Esophagus muscularis mucosa (tissue), 4 donors: ENCODE data around the gene RETREG1. TPM values are rescaled to one million over a fixed set of nuclear protein-coding genes. Genes with fewer than 3 reads are reported as not detected.

Source experiments
- DNase-seq: peaks from one replicate; pipeline ENCODE4 v3.0.0-alpha.2; 2017; ENCODE audit errors: extremely low spot score
- H3K27ac ChIP-seq, 4 donors: fragments of 200-600 bp; sonication (generic); replicated peaks in 1 of 4; 1 replicate in 3 of 4; 2 replicates in 1 of 4; pipeline ENCODE4 v1.5.1; 2016 to 2019; ENCODE audit warnings: mild to moderate bottlenecking in 1 of 4
- H3K27me3 ChIP-seq, 4 donors: fragments of 200-600 bp; sonication (generic); one replicate each; pipeline versions ENCODE4 v1.5.1 to v1.6.0; 2016 to 2019
- H3K36me3 ChIP-seq, 4 donors: fragments of 200-600 bp; sonication (generic); one replicate each; pipeline ENCODE4 v1.5.1; 2016 to 2019
- H3K4me1 ChIP-seq, 4 donors: fragments of 200-600 bp; sonication (generic); one replicate each; pipeline ENCODE4 v1.5.1; 2016 to 2019
- H3K4me3 ChIP-seq, 4 donors: fragments of 200-600 bp; sonication (generic); 1 replicate in 2 of 4; 2 replicates in 2 of 4; pipeline ENCODE4 v1.5.1; 2016 to 2019; ENCODE audit warnings: mild to moderate bottlenecking in 4 of 4, moderate library complexity in 1 of 4
- H3K9me3 ChIP-seq, 4 donors: fragments of 200-600 bp; sonication (generic); 1 replicate in 3 of 4; 2 replicates in 1 of 4; pipeline ENCODE4 v1.5.1; 2016 to 2019
- EP300 ChIP-seq: sonication (generic); formaldehyde crosslinking; IDR thresholded peaks from one replicate; pipeline ENCODE4 v1.6.1; 2017; ENCODE audit warnings: antibody characterized with exemption
- POLR2A ChIP-seq: fragments of 450-650 bp; IDR thresholded peaks from one replicate; pipeline ENCODE4 v1.6.1; 2017; ENCODE audit warnings: antibody characterized with exemption, moderate library complexity, mild to moderate bottlenecking, low read depth
- POLR2AphosphoS5 ChIP-seq, 2 donors: sonication (generic); formaldehyde crosslinking; IDR thresholded peaks; one replicate each; pipeline ENCODE4 v1.6.1; 2017; ENCODE audit warnings: antibody characterized with exemption in 2 of 2
- WGBS: methylation state at CpG from one replicate; pipeline ENCODE4 v1.1.5; 2018; 5-methylcytosine and 5-hydroxymethylcytosine counted together
- intact Hi-C: fragments of 100-400 bp; cut with DNase I; formaldehyde crosslinking; loops from one replicate; pipeline ENCODE4 v1.15.1; 2023
- total RNA-seq, 4 donors: library from RNA; depleted of rRNA; stranded (reverse); fragments of >200 nt; gene quantifications; one replicate each; pipeline versions ENCODE4 v1.1.0 to v1.2.1, GENCODE V29; 2016
- TF ChIP-seq, protein P1 (sequence below), 3 experiments: fragments of 200-600 bp in 2 of 3; fragments of 450-650 bp in 1 of 3; sonication (generic) in 2 of 3; IDR thresholded peaks; one replicate each; pipeline ENCODE4 v1.5.1; 2017 to 2019; ENCODE audit warnings: antibody characterized with exemption in 3 of 3, mild to moderate bottlenecking in 2 of 3, moderate library complexity in 1 of 3

RETREG1 gene
- total RNA-seq, 4 donors from 2014 or later, result 7.5 to 13.0 (median 10.3) TPM

GRCh38 chr5:16550316-16550952 lies 66.4 kb downstream of the RETREG1 start:
- TF ChIP-seq POLR2A (no peak), EP300 (no peak), POLR2AphosphoS5 (IDR thresholded peaks at IDR 0.05) (no peak)
- TF ChIP-seq, protein P1, sequence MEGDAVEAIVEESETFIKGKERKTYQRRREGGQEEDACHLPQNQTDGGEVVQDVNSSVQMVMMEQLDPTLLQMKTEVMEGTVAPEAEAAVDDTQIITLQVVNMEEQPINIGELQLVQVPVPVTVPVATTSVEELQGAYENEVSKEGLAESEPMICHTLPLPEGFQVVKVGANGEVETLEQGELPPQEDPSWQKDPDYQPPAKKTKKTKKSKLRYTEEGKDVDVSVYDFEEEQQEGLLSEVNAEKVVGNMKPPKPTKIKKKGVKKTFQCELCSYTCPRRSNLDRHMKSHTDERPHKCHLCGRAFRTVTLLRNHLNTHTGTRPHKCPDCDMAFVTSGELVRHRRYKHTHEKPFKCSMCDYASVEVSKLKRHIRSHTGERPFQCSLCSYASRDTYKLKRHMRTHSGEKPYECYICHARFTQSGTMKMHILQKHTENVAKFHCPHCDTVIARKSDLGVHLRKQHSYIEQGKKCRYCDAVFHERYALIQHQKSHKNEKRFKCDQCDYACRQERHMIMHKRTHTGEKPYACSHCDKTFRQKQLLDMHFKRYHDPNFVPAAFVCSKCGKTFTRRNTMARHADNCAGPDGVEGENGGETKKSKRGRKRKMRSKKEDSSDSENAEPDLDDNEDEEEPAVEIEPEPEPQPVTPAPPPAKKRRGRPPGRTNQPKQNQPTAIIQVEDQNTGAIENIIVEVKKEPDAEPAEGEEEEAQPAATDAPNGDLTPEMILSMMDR (IDR thresholded peaks at IDR 0.05), result peak; percentile 17 to 57 (median 40)
- H3K4me3 ChIP-seq, result peak overlapping the region in 1 of 4 donors; percentile 5
- H3K9me3 ChIP-seq, result no peaks in the 10 kb centered on the region
- H3K27me3 ChIP-seq, result no peaks in the 10 kb centered on the region
- intact Hi-C loops, result loop anchor here (5.0 kb wide), 1 partner anchor 58 kb away; no protein-coding TSS in a partner anchor
- 77% methylated on average over 7 of the region's 7 CpGs for WGBS
- H3K27ac ChIP-seq, result no peak overlapping the region
- no peaks in the 10 kb centered on the region for H3K36me3 ChIP-seq
- DNase-seq, result no peak
- peaks cover 9 to 18% (median 11%) of the 10 kb centered on the region in 4 donors for H3K4me1 ChIP-seq

GRCh38 chr5:16549491-16550206 lies 67.1 kb downstream of the RETREG1 start:
- Histone ChIP-seq H3K27me3 (no peaks in the 10 kb centered on the region), H3K36me3 (no peaks in the 10 kb centered on the region), H3K4me3 (peak overlapping the region in 3 of 4 donors; percentile 1 to 14 (median 5)), H3K4me1 (peaks cover 9 to 18% (median 11%) of the 10 kb centered on the region in 4 donors), H3K27ac (peak overlapping the region in 2 of 4 donors; percentile 8 to 9), H3K9me3 (no peaks in the 10 kb centered on the region)
- no peak for DNase-seq
- 67% methylated on average over 5 of the region's 5 CpGs for WGBS
- no peak for TF ChIP-seq EP300
- no peak for TF ChIP-seq POLR2AphosphoS5 (IDR thresholded peaks at IDR 0.05)
- no peak for TF ChIP-seq POLR2A
- TF ChIP-seq, protein P1 (IDR thresholded peaks at IDR 0.05), result no peak
- intact Hi-C loops, result loop anchor here (5.0 kb wide), 1 partner anchor 57 kb away; no protein-coding TSS in a partner anchor

DNA sequence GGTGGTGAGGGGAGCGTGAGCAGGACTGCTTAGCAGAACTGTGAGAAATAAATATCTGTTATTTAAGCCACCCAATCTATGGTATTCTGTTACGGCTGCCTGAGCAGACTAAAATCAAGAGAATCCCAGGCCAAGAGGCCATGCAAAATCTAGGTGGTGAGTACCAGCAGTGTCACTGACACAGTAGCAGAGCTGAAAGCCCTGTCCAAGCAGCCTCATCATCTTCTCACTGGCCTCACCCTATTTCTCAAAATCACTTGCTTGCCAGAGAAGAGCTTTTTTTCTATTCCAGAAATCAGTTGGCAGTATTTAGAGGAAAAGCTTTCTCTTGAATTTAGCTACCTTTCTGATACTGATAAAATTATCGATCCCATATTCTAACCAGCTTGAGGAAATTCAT lies 68.0 kb downstream of the RETREG1 start:
- 78% methylated on average over 3 of the region's 3 CpGs for WGBS
- Histone ChIP-seq H3K27me3 (no peaks in the 10 kb centered on the region), H3K27ac (no peak overlapping the region)

DNA sequence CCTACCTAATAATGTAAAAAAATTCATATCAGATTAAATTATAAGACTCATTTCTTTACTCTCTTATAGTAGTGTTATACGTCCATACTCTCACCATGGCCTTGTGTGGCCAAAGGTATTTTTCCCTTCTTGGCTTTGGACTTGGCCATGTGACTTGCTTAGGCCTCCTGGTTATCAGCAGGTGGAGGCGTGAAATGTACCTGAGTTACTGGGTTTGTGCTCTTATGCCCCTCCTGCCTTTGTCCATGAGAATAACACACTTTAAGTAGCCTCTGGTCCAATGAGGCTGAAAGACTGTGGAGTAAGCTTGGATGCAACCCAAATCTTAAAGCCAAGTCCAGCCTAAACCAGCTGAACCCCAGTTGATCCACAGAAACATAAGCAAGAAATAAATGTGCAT lies 68.7 kb downstream of the RETREG1 start:
- H3K4me3 ChIP-seq, result no peak overlapping the region
- no peaks in the 10 kb centered on the region for H3K9me3 ChIP-seq
- H3K4me1 ChIP-seq, result peaks cover 9 to 18% (median 11%) of the 10 kb centered on the region in 4 donors
- 96% methylated on average over 2 of the region's 2 CpGs for WGBS
- H3K27me3 ChIP-seq, result no peaks in the 10 kb centered on the region
- TF ChIP-seq POLR2A (no peak), POLR2AphosphoS5 (IDR thresholded peaks at IDR 0.05) (no peak), EP300 (no peak)
- TF ChIP-seq, protein P1 (IDR thresholded peaks at IDR 0.05), result no peak
- intact Hi-C loops, result no loop called here
- H3K27ac ChIP-seq, result no peak overlapping the region
- H3K36me3 ChIP-seq, result no peaks in the 10 kb centered on the region
- DNase-seq, result no peak

More for the DNA sequence above, 68.0 kb downstream of the RETREG1 start:
- Histone ChIP-seq H3K4me3 (no peak overlapping the region), H3K36me3 (no peaks in the 10 kb centered on the region), H3K9me3 (no peaks in the 10 kb centered on the region), H3K4me1 (peaks cover 9 to 18% (median 11%) of the 10 kb centered on the region in 4 donors)
- TF ChIP-seq, protein P1 (IDR thresholded peaks at IDR 0.05), result no peak
- TF ChIP-seq EP300 (no peak), POLR2AphosphoS5 (IDR thresholded peaks at IDR 0.05) (no peak), POLR2A (no peak)
- no peak for DNase-seq
- intact Hi-C loops, result no loop called here
